Nephron (organoid): ENCODE measurements around the gene PSMA6.
"Not testable (repeated sequence)": the region's sequence is repeated elsewhere in the genome, so short reads cannot be mapped to it uniquely, and the experiment has no call there.

Experiments
- H3K27ac Mint-ChIP-seq, 3 experiments: 2 replicates each; pipeline ENCODE4 v1.8.0; 2020; ENCODE audit warnings: mixed read lengths in 3 of 3, mild to moderate bottlenecking in 2 of 3, moderate library complexity in 1 of 3
- H3K27me3 Mint-ChIP-seq: 2 replicates; pipeline ENCODE4 v1.8.0; 2021; ENCODE audit warnings: low read depth, mild to moderate bottlenecking, moderate library complexity, mixed read lengths
- H3K36me3 Mint-ChIP-seq: 2 replicates; pipeline ENCODE4 v1.8.0; 2020; ENCODE audit warnings: low read depth, mixed read lengths
- H3K4me1 Mint-ChIP-seq: 2 replicates; pipeline ENCODE4 v1.8.0; 2020; ENCODE audit warnings: mixed read lengths
- H3K4me3 Mint-ChIP-seq, 3 experiments: 2 replicates each; pipeline ENCODE4 v1.8.0; 2020; ENCODE audit warnings: mild to moderate bottlenecking in 3 of 3, mixed read lengths in 3 of 3, moderate library complexity in 2 of 3
- H3K9me3 Mint-ChIP-seq: 2 replicates; pipeline ENCODE4 v1.8.0; 2020; ENCODE audit warnings: mixed read lengths
- CTCF ChIP-seq, 3 experiments: fragments of 200-600 bp; sonication (generic); IDR thresholded peaks; one replicate each; pipeline ENCODE4 v1.5.0; 2021; ENCODE audit warnings: antibody characterized with exemption in 3 of 3; ENCODE audit not compliant: unreplicated experiment in 3 of 3

PSMA6 gene

GRCh38 chr14:35346738-35347322, 54.6 kb downstream of the PSMA6 start:
- H3K36me3 Mint-ChIP-seq = no peaks in the 10 kb centered on the region
- TF ChIP-seq CTCF (IDR thresholded peaks at IDR 0.05; ENCODE audit: unreplicated experiment in 3 of 3) = no peak
- no peak overlapping the region for H3K4me3 Mint-ChIP-seq
- H3K27ac Mint-ChIP-seq = peak overlapping the region in 1 of 3 experiments; percentile 74
- H3K27me3 Mint-ChIP-seq = no peaks in the 10 kb centered on the region
- H3K9me3 Mint-ChIP-seq = no peaks in the 10 kb centered on the region
- H3K4me1 Mint-ChIP-seq = peaks cover 24% of the 10 kb centered on the region

- Mint-ChIP-seq H3K36me3 (no peaks in the 10 kb centered on the region), H3K4me3 (no peak overlapping the region), H3K27ac (peak overlapping the region; percentile 23 to 74 (median 33)), H3K4me1 (peaks cover 23% of the 10 kb centered on the region), H3K27me3 (no peaks in the 10 kb centered on the region), H3K9me3 (no peaks in the 10 kb centered on the region)
- TF ChIP-seq CTCF (IDR thresholded peaks at IDR 0.05; ENCODE audit: unreplicated experiment in 3 of 3) = no peak
Measured at GRCh38 chr14:35347323-35348043, 55.3 kb downstream of the PSMA6 start.

GRCh38 chr14:35348044-35348380, 55.8 kb downstream of the PSMA6 start:
- not testable (repeated sequence) for H3K36me3 Mint-ChIP-seq

GRCh38 chr14:35349496-35350365, 57.5 kb downstream of the PSMA6 start:
- Mint-ChIP-seq H3K4me3 (no peak overlapping the region), H3K27ac (no peak overlapping the region), H3K4me1 (peaks cover 24% of the 10 kb centered on the region), H3K27me3 (no peaks in the 10 kb centered on the region), H3K9me3 (no peaks in the 10 kb centered on the region), H3K36me3 (no peaks in the 10 kb centered on the region)
- no peak for TF ChIP-seq CTCF (IDR thresholded peaks at IDR 0.05; ENCODE audit: unreplicated experiment in 3 of 3)

More at GRCh38 chr14:35348044-35348380, 55.8 kb downstream of the PSMA6 start:
- H3K27me3 Mint-ChIP-seq, H3K9me3 Mint-ChIP-seq, H3K4me3 Mint-ChIP-seq: not testable (repeated sequence)
- Mint-ChIP-seq H3K27ac (peak overlapping the region; percentile 23 to 63 (median 33)), H3K4me1 (peaks cover 25% of the 10 kb centered on the region)

- H3K27me3 Mint-ChIP-seq = no peaks in the 10 kb centered on the region
- H3K27ac Mint-ChIP-seq = peak overlapping the region; percentile 75 to 82 (median 76)
- H3K4me3 Mint-ChIP-seq = peak overlapping the region in 1 of 3 experiments; percentile 12
- no peaks in the 10 kb centered on the region for H3K9me3 Mint-ChIP-seq
- peaks cover 24% of the 10 kb centered on the region for H3K4me1 Mint-ChIP-seq
- no peaks in the 10 kb centered on the region for H3K36me3 Mint-ChIP-seq
- no peak for TF ChIP-seq CTCF (IDR thresholded peaks at IDR 0.05; ENCODE audit: unreplicated experiment in 3 of 3)
Measured at GRCh38 chr14:35351497-35351896, 59.3 kb downstream of the PSMA6 start.

GRCh38 chr14:35351897-35352273, 59.7 kb downstream of the PSMA6 start:
- Mint-ChIP-seq H3K36me3 (no peaks in the 10 kb centered on the region), H3K4me1 (peaks cover 24% of the 10 kb centered on the region), H3K27ac (peak overlapping the region; percentile 75 to 82 (median 76)), H3K4me3 (peak overlapping the region in 2 of 3 experiments; percentile 5 to 12), H3K27me3 (no peaks in the 10 kb centered on the region), H3K9me3 (no peaks in the 10 kb centered on the region)
- TF ChIP-seq CTCF (IDR thresholded peaks at IDR 0.05; ENCODE audit: unreplicated experiment in 3 of 3) = no peak
